HCT116 (cell line): ENCODE results near the gene TAS2R30. TPM values are rescaled to one million over a fixed set of nuclear protein-coding genes. Genes with fewer than 3 reads are reported as not detected.

ENCODE experiments used
- ATAC-seq: fragments of 200-7000 bp; cut with Tn5 transposase; 2 replicates; pipeline ENCODE4 v1.9.1; 2020; ENCODE audit warnings: mild to moderate bottlenecking, moderate library complexity
- BruUV-seq: library from RNA; stranded (reverse); fragments of 400-500 nt; replicated peaks from 2 replicates; lab custom pipeline; 2021; lab: Mats Ljungman, UMichigan
- CTCF ChIA-PET: fragments of 300-600 bp; sonication (Branson Sonifier 250); formaldehyde crosslinking; loops from one replicate; lab custom pipeline; 2021; ENCODE audit warnings: antibody characterized with exemption; lab: Charles Lee
- POLR2A ChIA-PET: fragments of 300-600, 350-600 bp; sonication (Branson Sonifier 250); formaldehyde crosslinking; loops from one replicate; lab custom pipeline; 2021; ENCODE audit warnings: antibody characterized with exemption; lab: Charles Lee
- RAD21 ChIA-PET, 2 experiments: fragments of 300-600 bp; sonication (Branson Sonifier 250); formaldehyde crosslinking; loops; one replicate each; lab custom pipeline; 2023; ENCODE audit warnings: low total read pairs in 2 of 2; ENCODE audit not compliant: uncharacterized antibody in 2 of 2, unreplicated experiment in 2 of 2, low non-redundant PET in 1 of 2; lab: Charles Lee
- DNase-seq: peaks from one replicate; pipeline ENCODE4 v3.0.0-alpha.2; 2010; ENCODE audit warnings: low read depth, low spot score
- H2AFZ ChIP-seq: fragments of 200-600 bp; shearing (Covaris generic), sonication (generic); 2 replicates; pipeline ENCODE4 v1.6.1; 2017; ENCODE audit warnings: low read depth, mixed run types, mixed read lengths, antibody characterized with exemption, low read length; ENCODE audit not compliant: poor library complexity, severe bottlenecking
- H3K27ac ChIP-seq: 2 replicates; pipeline ENCODE4 v1.5.1; 2012; ENCODE audit warnings: low read depth, low read length
- H3K27me3 ChIP-seq: fragments of 200-600 bp; sonication (generic); 2 replicates; pipeline ENCODE4 v1.6.1; 2016; ENCODE audit warnings: mixed run types, low read length, mixed read lengths; ENCODE audit not compliant: insufficient read depth
- H3K36me3 ChIP-seq, 2 experiments: fragments of 200-500 bp in 1 of 2; fragments of 200-600 bp in 1 of 2; sonication (Bioruptor generic) in 1 of 2; sonication (generic) in 1 of 2; 2 replicates each; pipeline versions ENCODE4 v1.5.1 to v1.6.1; 2014 to 2016; ENCODE audit warnings: low read length in 2 of 2, inconsistent platforms in 1 of 2, mixed read lengths in 1 of 2, mixed run types in 1 of 2; ENCODE audit not compliant: insufficient read depth in 2 of 2, control insufficient read depth in 1 of 2
- H3K4me1 ChIP-seq, 2 experiments: fragments of 200-600 bp in 1 of 2; sonication (generic) in 1 of 2; 2 replicates each; pipeline versions ENCODE4 v1.5.1 to v1.6.1; 2012 to 2017; ENCODE audit warnings: low read length in 2 of 2, inconsistent platforms in 1 of 2, mild to moderate bottlenecking in 1 of 2, mixed read lengths in 1 of 2, mixed run types in 1 of 2, moderate library complexity in 1 of 2; ENCODE audit not compliant: insufficient read depth in 2 of 2, control insufficient read depth in 1 of 2
- H3K4me2 ChIP-seq: fragments of 200-600 bp; sonication (generic); 2 replicates; pipeline ENCODE4 v1.6.1; 2017; ENCODE audit warnings: mixed run types, low read length, mixed read lengths
- H3K4me3 ChIP-seq, 2 experiments: fragments of 200-600 bp in 1 of 2; sonication (generic) in 1 of 2; replicated peaks in 1 of 2; 2 replicates each; pipeline ENCODE4 v1.5.1; 2011 to 2016; ENCODE audit warnings: low read length in 2 of 2, control low read depth in 1 of 2, low read depth in 1 of 2, mild to moderate bottlenecking in 1 of 2, mixed read lengths in 1 of 2, mixed run types in 1 of 2
- H3K79me2 ChIP-seq: fragments of 200-600 bp; sonication (generic); 2 replicates; pipeline ENCODE4 v1.6.1; 2017; ENCODE audit warnings: mild to moderate bottlenecking, mixed run types, low read length, moderate library complexity, mixed read lengths; ENCODE audit not compliant: insufficient read depth
- H3K9ac ChIP-seq: fragments of 200-600 bp; sonication (generic); 2 replicates; pipeline ENCODE4 v1.6.1; 2016; ENCODE audit warnings: low read length, mixed read lengths
- H3K9me2 ChIP-seq: fragments of 200-600 bp; sonication (generic), shearing (Covaris generic); 2 replicates; pipeline ENCODE4 v1.6.1; 2017; ENCODE audit warnings: mixed run types, mild to moderate bottlenecking, moderate library complexity; ENCODE audit not compliant: insufficient read depth
- H3K9me3 ChIP-seq, 2 experiments: fragments of 200-500 bp in 1 of 2; fragments of 200-600 bp in 1 of 2; sonication (Bioruptor generic) in 1 of 2; sonication (generic) in 1 of 2; 2 replicates each; pipeline ENCODE4 v1.6.1; 2014 to 2017; ENCODE audit warnings: low read length in 2 of 2, mixed read lengths in 2 of 2, inconsistent platforms in 1 of 2, low read depth in 1 of 2, mild to moderate bottlenecking in 1 of 2, mixed run types in 1 of 2, moderate library complexity in 1 of 2; ENCODE audit not compliant: control insufficient read depth in 1 of 2, insufficient read depth in 1 of 2
- H4K20me1 ChIP-seq: fragments of 200-600 bp; sonication (generic), shearing (Covaris generic); 2 replicates; pipeline ENCODE4 v1.6.1; 2017; ENCODE audit warnings: mixed run types, mild to moderate bottlenecking, moderate library complexity; ENCODE audit not compliant: insufficient read depth
- CEBPB ChIP-seq: IDR thresholded peaks from 2 replicates; pipeline ENCODE4 v1.6.1; 2012; ENCODE audit warnings: low read depth
- EGR1 ChIP-seq: IDR thresholded peaks from 2 replicates; pipeline ENCODE4 v1.6.1; 2012; ENCODE audit warnings: low read depth
- ELF1 ChIP-seq: IDR thresholded peaks from 2 replicates; pipeline ENCODE4 v1.6.1; 2012; ENCODE audit warnings: low read depth, borderline replicate concordance
- EZH2 ChIP-seq: fragments of 200-600 bp; sonication (generic); IDR thresholded peaks from 2 replicates; pipeline ENCODE4 v1.6.1; 2017; ENCODE audit warnings: antibody characterized with exemption, mixed run types
- RAD21 ChIP-seq: IDR thresholded peaks from 2 replicates; pipeline ENCODE4 v1.6.1; 2012; ENCODE audit warnings: low read depth, mild to moderate bottlenecking
- SIN3A ChIP-seq: IDR thresholded peaks from 2 replicates; pipeline ENCODE4 v1.6.1; 2012; ENCODE audit warnings: low read depth
- TCF7L2 ChIP-seq: IDR thresholded peaks from 2 replicates; pipeline ENCODE4 v1.7.0; 2011; ENCODE audit warnings: borderline replicate concordance, inconsistent platforms; ENCODE audit not compliant: insufficient read depth, insufficient read length; ENCODE audit errors: extremely low read depth
- YY1 ChIP-seq: IDR thresholded peaks from 2 replicates; pipeline ENCODE4 v1.6.1; 2011; ENCODE audit warnings: low read length, low read depth, moderate library complexity, mild to moderate bottlenecking; ENCODE audit not compliant: insufficient replicate concordance; ENCODE audit errors: extremely low read depth
- ZNF274 ChIP-seq: fragments of 200-500 bp; sonication (Bioruptor generic); IDR thresholded peaks from 2 replicates; pipeline ENCODE4 v1.6.1; 2014; ENCODE audit warnings: mild to moderate bottlenecking, low read depth, low read length, inconsistent platforms
- intact Hi-C: fragments of 100-400 bp; cut with micrococcal nuclease; formaldehyde crosslinking; loops from 2 replicates; pipeline ENCODE4 v1.10.0; 2022
- total RNA-seq: library from RNA; stranded (reverse); gene quantifications from one replicate; pipeline ENCODE4 v1.2.1, GENCODE V29; 2021; ENCODE audit not compliant: unreplicated experiment
- TF ChIP-seq, protein P1 (sequence below): IDR thresholded peaks from 2 replicates; pipeline ENCODE4 v1.6.1; 2012; ENCODE audit warnings: low read depth
- TF ChIP-seq, protein P2 (sequence below): IDR thresholded peaks from 2 replicates; pipeline ENCODE4 v1.6.1; 2012
- TF ChIP-seq, protein P3 (sequence below), 3 experiments: fragments of 200-600 bp in 1 of 3; sonication (generic) in 1 of 3; IDR thresholded peaks in 2 of 3; conservative IDR thresholded peaks in 1 of 3; 2 replicates each; pipeline ENCODE4 v1.5.1; 2012 to 2017; ENCODE audit warnings: low read depth in 2 of 3, low read length in 2 of 3, antibody characterized with exemption in 1 of 3, borderline replicate concordance in 1 of 3, control low read depth in 1 of 3, mild to moderate bottlenecking in 1 of 3, mixed read lengths in 1 of 3, mixed run types in 1 of 3, moderate library complexity in 1 of 3; ENCODE audit not compliant: insufficient read depth in 1 of 3

Gene TAS2R30
- total RNA-seq, 1 experiment from 2014 or later: 1.5 TPM

DNA sequence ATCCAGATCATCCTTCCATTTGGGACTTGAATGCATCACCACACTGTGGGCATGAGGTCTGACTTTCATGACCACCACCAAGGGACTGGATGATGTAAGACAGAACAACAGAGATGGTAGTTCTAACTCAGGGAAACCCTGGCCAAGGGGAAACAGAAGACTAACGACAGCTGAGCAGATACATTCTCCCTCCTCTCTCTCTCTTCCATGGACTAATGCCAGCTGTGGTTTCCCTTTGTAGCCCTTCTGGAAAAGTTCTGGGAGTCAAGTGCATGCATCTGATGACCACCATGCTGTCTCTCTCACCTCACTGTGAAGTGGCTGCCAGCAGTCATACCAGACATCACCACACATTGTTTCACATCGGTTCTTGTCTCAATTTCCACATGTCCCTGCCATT, 3.4 kb downstream of the TAS2R30 start:
- RAD21 ChIA-PET: no interaction called here
- Histone ChIP-seq H3K4me2 (no peak overlapping the region), H3K9ac (no peak overlapping the region), H3K36me3 (no peaks in the 10 kb centered on the region), H4K20me1 (peaks cover 3% of the 10 kb centered on the region; the same call in 1 of the 2 replicates), H3K9me2 (no peaks in the 10 kb centered on the region), H3K4me3 (no peak overlapping the region), H3K27ac (no peak overlapping the region), H3K9me3 (no peaks in the 10 kb centered on the region), H3K79me2 (peaks cover 86% of the 10 kb centered on the region), H3K4me1 (no peaks in the 10 kb centered on the region), H3K27me3 (no peaks in the 10 kb centered on the region), H2AFZ (no peak overlapping the region)
- TF ChIP-seq, protein P1, sequence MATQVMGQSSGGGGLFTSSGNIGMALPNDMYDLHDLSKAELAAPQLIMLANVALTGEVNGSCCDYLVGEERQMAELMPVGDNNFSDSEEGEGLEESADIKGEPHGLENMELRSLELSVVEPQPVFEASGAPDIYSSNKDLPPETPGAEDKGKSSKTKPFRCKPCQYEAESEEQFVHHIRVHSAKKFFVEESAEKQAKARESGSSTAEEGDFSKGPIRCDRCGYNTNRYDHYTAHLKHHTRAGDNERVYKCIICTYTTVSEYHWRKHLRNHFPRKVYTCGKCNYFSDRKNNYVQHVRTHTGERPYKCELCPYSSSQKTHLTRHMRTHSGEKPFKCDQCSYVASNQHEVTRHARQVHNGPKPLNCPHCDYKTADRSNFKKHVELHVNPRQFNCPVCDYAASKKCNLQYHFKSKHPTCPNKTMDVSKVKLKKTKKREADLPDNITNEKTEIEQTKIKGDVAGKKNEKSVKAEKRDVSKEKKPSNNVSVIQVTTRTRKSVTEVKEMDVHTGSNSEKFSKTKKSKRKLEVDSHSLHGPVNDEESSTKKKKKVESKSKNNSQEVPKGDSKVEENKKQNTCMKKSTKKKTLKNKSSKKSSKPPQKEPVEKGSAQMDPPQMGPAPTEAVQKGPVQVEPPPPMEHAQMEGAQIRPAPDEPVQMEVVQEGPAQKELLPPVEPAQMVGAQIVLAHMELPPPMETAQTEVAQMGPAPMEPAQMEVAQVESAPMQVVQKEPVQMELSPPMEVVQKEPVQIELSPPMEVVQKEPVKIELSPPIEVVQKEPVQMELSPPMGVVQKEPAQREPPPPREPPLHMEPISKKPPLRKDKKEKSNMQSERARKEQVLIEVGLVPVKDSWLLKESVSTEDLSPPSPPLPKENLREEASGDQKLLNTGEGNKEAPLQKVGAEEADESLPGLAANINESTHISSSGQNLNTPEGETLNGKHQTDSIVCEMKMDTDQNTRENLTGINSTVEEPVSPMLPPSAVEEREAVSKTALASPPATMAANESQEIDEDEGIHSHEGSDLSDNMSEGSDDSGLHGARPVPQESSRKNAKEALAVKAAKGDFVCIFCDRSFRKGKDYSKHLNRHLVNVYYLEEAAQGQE: no peak
- TF ChIP-seq CEBPB (no peak), TCF7L2 (no peak), EZH2 (no peak), ELF1 (no peak), YY1 (no peak), RAD21 (no peak), SIN3A (no peak), EGR1 (no peak), ZNF274 (no peak)
- TF ChIP-seq, protein P2, sequence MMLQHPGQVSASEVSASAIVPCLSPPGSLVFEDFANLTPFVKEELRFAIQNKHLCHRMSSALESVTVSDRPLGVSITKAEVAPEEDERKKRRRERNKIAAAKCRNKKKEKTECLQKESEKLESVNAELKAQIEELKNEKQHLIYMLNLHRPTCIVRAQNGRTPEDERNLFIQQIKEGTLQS: no peak
- TF ChIP-seq, protein P3, sequence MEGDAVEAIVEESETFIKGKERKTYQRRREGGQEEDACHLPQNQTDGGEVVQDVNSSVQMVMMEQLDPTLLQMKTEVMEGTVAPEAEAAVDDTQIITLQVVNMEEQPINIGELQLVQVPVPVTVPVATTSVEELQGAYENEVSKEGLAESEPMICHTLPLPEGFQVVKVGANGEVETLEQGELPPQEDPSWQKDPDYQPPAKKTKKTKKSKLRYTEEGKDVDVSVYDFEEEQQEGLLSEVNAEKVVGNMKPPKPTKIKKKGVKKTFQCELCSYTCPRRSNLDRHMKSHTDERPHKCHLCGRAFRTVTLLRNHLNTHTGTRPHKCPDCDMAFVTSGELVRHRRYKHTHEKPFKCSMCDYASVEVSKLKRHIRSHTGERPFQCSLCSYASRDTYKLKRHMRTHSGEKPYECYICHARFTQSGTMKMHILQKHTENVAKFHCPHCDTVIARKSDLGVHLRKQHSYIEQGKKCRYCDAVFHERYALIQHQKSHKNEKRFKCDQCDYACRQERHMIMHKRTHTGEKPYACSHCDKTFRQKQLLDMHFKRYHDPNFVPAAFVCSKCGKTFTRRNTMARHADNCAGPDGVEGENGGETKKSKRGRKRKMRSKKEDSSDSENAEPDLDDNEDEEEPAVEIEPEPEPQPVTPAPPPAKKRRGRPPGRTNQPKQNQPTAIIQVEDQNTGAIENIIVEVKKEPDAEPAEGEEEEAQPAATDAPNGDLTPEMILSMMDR (IDR thresholded peaks at IDR 0.05 in 2 of 3, conservative IDR thresholded peaks at IDR 0.05 in 1 of 3; ENCODE audit: borderline replicate concordance in 1 of 3, insufficient read depth in 1 of 3, low read depth in 2 of 3, low read length in 2 of 3): no peak
- ATAC-seq: no peak
- POLR2A ChIA-PET: no interaction called here
- CTCF ChIA-PET: no interaction called here
- intact Hi-C loops: no loop called here
- DNase-seq: no peak
- no TSS peak for BruUV-seq
